H7 (cell line): Measurements from ENCODE around the gene CPT1A. TPM values are rescaled to one million over a fixed set of nuclear protein-coding genes. Genes with fewer than 3 reads are reported as not detected.

Experiments
- DNase-seq: peaks from one replicate; pipeline ENCODE4 v3.0.0; 2012
- H3K27me3 ChIP-seq: 2 replicates; pipeline ENCODE4 v1.6.0; 2011; ENCODE audit warnings: mild to moderate bottlenecking, low read length; ENCODE audit not compliant: control insufficient read depth, insufficient read depth
- H3K36me3 ChIP-seq: replicated peaks from 2 replicates; pipeline ENCODE4 v1.5.1; 2011; ENCODE audit warnings: low read length; ENCODE audit not compliant: control insufficient read depth, insufficient read depth
- H3K4me3 ChIP-seq: 2 replicates; pipeline ENCODE4 v1.5.1; 2011; ENCODE audit warnings: low read depth, mild to moderate bottlenecking, control low read depth, low read length, moderate library complexity; ENCODE audit not compliant: insufficient read depth
- total RNA-seq: library from RNA; depleted of rRNA; stranded (reverse); fragments of >200 nt; shearing (Covaris generic); gene quantifications from 2 replicates; pipeline ENCODE4 v1.2.3, GENCODE V29; 2014

The CPT1A gene
- total RNA-seq, 1 experiment from 2014 or later = 50.0 TPM

DNA sequence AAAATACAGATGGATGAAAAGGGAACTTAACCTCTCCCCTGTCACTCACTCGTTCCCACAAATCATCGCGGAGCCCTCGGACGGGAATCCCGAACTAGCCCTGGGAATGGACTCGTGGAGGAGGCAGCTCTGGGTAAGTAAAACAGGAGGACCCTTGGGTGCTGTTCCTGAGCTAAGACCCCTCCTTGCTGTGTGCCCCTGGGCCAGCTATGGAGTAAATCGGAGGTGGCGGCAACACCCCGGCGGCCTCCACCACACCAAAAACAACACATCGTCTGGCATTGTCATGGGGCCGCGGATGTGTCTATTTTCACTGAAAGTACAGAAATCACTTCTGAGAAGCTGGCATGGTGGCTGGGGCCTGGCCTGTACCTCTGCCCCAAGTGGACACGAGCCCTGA lies 12.1 kb downstream of the CPT1A start:
- no peak for DNase-seq
- Histone ChIP-seq H3K27me3 (no peaks in the 10 kb centered on the region), H3K4me3 (no peak overlapping the region), H3K36me3 (no peaks in the 10 kb centered on the region; the same call in 1 of the 2 replicates)

DNA sequence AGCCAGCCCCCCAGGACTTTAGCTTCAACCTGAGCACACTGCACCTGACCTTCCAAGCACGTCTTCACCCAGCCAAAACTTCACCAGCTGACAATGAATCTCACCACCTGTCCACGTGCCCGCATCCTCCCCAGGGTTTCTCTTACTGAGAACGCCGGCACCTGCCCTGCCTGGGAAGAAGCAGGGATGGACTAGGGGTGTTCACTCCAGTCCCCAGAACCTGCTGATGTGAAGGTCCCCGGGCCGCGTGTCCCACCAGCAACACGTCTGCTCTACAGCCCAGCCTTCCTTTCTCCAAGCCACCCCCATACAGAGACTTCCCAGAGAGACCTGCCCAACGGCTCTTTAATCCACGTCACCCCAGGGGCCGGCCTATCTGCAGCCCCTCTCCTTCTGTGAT lies 12.8 kb downstream of the CPT1A start:
- no peak overlapping the region for H3K4me3 ChIP-seq
- no peaks in the 10 kb centered on the region for H3K27me3 ChIP-seq
- DNase-seq = peak; percentile 34
- no peaks in the 10 kb centered on the region; the same call in 1 of the 2 replicates for H3K36me3 ChIP-seq

DNA sequence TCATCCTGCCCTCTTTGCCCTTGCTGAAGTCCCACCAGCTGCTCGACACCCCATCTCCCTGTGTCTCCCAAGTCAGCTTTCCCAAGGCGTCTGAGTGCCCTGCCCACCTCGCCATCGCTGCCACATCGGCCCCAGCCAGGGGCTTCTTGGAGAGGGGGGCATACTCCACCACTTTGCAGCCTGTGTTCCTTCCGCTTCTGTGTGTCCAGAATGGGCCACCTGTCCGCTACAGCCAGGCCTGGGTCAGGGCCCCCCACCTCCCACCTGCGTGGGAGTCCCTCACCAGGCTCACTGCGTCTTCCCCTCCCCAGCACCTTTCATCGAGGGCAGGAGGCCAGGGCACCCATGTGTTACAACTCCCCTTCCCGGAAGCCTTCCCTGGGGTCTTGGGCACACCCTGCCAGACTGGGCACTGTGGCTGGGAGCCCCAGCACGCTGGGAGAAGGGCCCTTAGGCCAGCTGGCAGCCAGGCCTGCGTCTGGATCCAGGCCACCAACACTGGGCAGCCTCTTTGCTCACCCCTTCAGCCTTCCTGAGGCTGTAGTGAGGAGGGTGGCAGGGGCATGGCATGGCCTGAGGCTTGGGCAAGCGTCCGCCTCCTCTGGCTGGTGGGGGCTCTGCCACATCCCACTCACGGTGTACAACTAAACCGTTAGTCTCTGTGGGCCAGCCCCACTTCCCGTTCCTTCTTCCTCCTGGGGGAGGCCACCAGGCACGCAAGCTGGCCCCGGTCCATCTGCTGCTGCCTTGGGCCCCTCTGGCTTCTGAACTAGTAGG lies 13.4 kb downstream of the CPT1A start:
- H3K27me3 ChIP-seq = no peaks in the 10 kb centered on the region
- DNase-seq = no peak
- H3K4me3 ChIP-seq = no peak overlapping the region
- H3K36me3 ChIP-seq = no peaks in the 10 kb centered on the region; the same call in 1 of the 2 replicates

DNA sequence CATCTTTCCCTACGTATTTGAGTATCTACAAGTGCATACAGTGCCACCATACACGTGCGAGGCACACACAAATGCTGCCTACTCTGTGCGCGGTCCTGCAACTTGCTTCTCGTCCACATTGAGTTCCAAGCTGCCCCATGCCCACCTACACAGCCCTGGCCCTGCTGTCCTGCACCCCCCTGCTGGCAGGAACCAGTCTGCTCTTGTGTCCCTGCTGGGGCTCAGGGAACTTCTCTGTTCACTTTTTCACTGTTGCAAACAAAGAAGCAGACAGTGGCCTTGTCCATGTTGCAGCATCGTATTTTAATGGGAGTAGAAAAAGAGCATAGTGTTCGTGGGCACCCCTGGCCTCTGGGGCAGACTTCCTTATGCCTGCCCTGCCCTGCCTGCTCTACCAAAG lies 14.0 kb downstream of the CPT1A start:
- no peak for DNase-seq
- no peak overlapping the region for H3K4me3 ChIP-seq
- H3K27me3 ChIP-seq = no peaks in the 10 kb centered on the region
- H3K36me3 ChIP-seq = no peaks in the 10 kb centered on the region; the same call in 1 of the 2 replicates

DNA sequence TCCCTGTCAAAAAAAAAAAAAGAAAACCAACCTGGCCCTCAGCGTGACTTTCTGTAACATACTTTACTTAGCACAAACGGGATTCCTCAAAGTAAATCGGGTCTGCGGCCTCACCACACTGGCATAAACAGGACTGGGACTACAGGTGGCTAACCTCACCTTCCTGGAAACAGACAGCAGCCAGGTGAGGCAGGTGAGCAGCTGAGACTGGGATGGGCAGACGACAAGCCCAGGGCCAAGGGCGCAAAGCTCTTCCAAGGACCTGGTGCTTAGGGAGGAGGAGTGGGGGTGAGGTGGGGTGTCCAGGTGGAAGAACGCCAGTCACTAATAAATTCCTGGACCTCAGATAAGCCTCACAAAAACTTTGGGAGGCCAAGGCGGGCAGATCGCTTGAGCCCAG lies 15.0 kb downstream of the CPT1A start:
- no peaks in the 10 kb centered on the region; the same call in 1 of the 2 replicates for H3K36me3 ChIP-seq
- no peak overlapping the region for H3K4me3 ChIP-seq
- DNase-seq = no peak
- H3K27me3 ChIP-seq = no peaks in the 10 kb centered on the region

DNA sequence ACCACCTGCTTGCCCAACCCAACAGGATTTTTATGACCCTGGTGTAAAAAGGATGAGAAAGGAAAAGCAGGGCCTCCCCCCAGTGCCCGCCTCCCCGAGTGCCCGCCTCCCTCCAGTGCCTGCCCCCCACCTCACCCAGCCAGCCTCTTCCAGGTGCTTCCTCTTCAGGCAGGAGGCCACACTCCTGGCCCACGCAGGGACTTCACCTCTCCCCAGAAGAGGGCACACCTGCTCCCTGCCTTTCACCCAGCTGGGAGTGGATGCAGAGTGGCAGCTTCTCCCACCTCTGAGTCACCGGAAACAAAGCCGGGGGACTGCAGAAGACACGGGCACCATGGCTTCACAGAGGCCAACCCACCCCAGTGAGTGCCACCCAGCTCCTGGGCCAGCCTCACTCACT lies 16.1 kb downstream of the CPT1A start:
- no peaks in the 10 kb centered on the region; the same call in 1 of the 2 replicates for H3K36me3 ChIP-seq
- no peak overlapping the region for H3K4me3 ChIP-seq
- DNase-seq = peak; percentile 73

DNA sequence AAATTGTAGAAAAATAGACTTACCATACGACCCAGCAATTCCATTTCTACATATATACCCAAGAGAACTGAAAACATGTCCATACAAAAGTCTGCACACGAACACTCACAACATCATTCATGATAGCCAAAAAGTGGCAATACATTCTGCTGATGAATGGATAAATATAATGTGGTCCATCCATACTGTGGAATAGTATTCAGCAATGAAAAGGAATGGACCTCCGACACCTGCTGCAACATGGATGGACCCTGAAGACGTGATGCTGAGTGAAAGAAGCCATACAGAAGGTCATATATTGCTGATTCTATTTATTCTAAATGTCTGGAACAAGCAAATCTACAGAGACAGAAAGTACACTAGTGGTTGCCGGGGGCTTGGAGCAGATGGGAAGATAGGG lies 19.2 kb downstream of the CPT1A start:
- Histone ChIP-seq H3K4me3 (no peak overlapping the region), H3K27me3 (no peaks in the 10 kb centered on the region), H3K36me3 (no peaks in the 10 kb centered on the region)
- DNase-seq = no peak

More for the DNA sequence above, 16.1 kb downstream of the CPT1A start:
- no peaks in the 10 kb centered on the region for H3K27me3 ChIP-seq

DNA sequence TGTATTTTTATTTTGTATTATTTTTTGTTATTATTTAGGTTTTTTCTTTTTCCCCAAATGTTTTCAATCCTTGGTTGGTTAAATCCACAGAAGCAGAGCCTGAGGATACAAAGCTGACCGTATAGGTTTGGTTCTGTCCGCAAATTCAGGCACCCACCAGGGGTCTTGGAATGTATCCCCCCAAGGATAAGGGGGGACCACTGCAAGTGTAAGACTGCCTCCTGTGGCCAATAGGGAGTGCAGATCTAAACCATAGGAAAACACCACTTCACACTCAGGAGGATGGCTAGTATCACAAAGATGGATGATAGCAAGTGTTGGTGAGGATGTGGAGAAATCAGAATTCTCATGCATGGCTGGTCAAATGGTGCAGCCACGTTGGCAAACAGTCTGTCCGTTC lies 20.0 kb downstream of the CPT1A start:
- Histone ChIP-seq H3K27me3 (no peaks in the 10 kb centered on the region), H3K4me3 (no peak overlapping the region), H3K36me3 (no peaks in the 10 kb centered on the region; the same call in 1 of the 2 replicates)
- DNase-seq = peak; percentile 70

DNA sequence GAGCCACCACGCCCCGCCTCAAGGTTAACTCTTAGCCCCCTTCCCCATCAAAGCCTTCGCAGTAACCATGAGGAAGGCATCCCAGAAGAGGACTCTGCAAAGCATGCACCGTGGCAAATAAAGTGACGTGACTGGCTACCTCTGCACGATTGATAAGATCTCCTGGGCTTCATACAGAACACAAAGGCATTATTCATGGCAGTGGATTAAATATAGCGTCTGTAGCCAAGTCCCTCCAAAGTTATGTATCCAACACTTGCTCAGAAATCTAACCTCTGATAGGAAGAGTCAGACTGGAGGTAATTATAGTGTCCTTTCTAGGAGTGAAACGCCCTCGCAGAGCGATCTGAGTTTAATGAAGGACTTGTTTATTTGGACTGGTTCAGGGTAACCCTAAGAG lies 22.4 kb downstream of the CPT1A start:
- Histone ChIP-seq H3K36me3 (peaks cover 2% of the 10 kb centered on the region), H3K4me3 (no peak overlapping the region), H3K27me3 (no peaks in the 10 kb centered on the region)
- DNase-seq = no peak

DNA sequence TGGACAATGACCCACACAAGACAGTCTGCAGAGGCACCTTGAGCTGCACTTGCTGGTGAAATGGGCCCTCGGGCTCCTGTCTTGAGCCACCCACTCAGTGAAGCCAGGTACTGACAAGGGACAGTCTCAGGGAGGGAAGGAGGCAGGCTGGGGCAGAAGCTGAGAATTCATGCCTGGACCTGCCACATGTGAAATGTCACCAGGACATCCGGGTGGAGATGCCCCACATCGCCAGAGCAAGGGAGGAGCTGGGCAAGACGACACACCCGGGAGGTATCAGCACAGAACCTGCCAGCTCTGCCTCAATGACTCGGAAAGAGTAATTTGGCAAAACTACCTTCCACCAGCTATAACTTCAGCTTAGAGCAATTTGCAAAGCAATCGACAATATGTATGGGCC lies 23.5 kb downstream of the CPT1A start:
- peaks cover 2% of the 10 kb centered on the region for H3K36me3 ChIP-seq
- H3K27me3 ChIP-seq = no peaks in the 10 kb centered on the region
- DNase-seq = no peak
- no peak overlapping the region for H3K4me3 ChIP-seq

DNA sequence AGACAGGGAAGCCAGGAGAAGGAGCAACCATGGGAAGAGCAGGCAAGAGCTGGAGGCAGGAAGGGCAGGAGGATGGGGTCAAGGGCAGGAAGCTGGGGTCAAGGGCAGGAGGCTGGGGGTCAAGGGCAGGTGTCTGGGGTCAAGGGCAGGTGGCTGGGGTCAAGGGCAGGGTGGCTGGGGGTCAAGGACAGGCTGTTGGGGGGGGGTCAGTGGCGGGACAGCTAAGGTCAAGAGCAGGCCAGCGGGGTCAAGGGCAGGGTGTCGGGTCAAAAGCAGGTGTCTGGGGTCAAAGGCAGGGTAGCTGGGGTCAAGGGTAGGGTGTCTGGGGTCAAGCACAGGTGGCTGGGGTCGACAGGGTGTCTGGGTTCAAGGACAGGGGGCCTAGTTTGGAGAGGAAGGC lies 24.2 kb downstream of the CPT1A start:
- H3K4me3 ChIP-seq = no peak overlapping the region
- peaks cover 2% of the 10 kb centered on the region for H3K36me3 ChIP-seq
- DNase-seq = no peak
- no peaks in the 10 kb centered on the region for H3K27me3 ChIP-seq

DNA sequence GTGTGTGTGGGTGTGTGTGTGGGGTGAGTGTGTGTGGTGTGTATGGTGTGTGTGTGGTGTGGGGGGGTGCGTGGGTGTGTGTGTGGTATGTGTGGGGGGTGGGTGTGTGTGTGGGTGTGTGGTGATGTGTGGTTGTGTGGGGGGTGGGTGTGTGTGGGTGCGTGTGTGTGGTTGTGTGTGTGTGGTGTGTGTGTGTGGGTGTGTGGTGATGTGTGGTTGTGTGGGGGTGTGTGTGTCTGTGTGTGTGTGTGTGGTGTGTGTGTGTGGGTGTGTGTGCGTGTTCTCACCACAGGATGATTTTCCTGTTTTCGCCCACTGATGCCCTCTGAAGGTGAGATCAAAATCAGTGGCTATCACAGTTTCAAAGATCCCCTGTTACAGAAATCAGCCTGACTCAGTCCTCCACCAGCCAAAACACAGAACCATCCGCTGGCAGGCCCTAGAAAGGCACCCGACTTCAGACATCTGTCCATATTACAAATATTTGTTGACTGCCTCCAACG lies 24.7 kb downstream of the CPT1A start:
- H3K4me3 ChIP-seq = no peak overlapping the region
- DNase-seq = no peak
- peaks cover 2% of the 10 kb centered on the region for H3K36me3 ChIP-seq
- no peaks in the 10 kb centered on the region for H3K27me3 ChIP-seq

DNA sequence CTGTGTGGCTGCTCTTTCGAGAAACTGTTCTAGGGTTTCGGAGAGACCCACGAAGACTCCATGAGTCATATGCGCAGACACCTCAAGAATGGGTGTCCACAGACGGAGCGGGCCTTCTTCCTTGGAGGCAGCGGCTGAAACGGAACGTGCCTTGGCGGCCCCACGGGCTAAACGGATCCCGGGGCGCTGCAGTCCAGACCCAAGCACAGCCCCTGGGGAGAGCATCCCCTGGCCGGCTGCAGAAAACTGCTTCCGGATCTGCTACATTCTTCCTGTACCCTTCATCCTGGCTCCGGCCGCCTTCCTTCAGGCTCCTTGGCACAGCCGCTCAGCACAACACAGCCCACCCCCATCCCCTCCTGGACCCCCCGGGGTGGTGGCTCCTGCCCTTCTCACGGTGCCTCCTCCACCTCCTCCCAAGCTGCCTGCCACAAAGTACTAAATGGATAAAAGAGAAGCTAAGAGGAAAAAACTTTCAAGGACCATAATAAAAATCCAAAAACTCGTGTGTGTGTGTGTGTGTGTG lies 25.4 kb downstream of the CPT1A start:
- DNase-seq = peak; percentile 78
- Histone ChIP-seq H3K4me3 (no peak overlapping the region), H3K36me3 (peaks cover 3% of the 10 kb centered on the region), H3K27me3 (no peaks in the 10 kb centered on the region)

DNA sequence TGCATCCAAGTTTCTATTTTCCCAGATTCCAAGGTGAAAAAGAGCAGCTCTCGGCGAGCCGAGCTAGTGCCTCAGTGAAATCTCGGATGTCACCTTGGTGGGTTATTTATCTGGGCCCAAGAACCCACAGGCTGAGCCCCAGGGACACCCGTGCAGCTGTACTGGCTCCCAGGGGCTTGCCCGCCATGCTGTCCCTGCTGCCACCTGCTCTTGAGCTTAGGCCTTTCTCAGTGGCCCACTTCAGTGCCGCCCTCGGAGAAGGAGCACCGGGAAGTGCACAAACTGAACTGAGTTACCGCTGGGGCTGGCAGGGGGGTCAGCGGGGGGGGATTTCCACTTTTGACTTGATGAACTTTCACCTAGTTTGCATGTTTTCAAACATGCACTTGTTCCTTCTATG lies 27.9 kb downstream of the CPT1A start:
- DNase-seq = no peak
- H3K4me3 ChIP-seq = no peak overlapping the region
- no peaks in the 10 kb centered on the region for H3K27me3 ChIP-seq
- peaks cover 3% of the 10 kb centered on the region for H3K36me3 ChIP-seq

DNA sequence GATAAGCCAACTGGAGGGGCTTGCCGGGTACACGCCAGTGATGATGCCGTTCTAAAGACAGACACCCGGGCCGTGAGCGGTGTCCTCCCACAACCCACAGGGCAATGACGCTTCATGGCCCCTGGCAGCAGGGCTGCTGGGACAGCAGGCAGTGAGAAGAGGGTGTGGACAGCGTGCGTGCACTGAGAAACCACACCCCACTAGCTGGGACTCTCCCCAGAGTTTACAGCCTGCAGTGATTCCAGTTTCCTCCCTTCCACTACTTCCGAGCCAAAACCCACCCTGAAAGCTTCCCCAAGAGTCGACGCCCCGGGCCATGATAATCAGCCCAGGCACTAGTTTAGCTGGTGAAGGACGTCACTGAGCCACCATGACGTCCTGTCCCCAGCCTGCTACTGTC lies 29.2 kb downstream of the CPT1A start:
- no peak for DNase-seq
- Histone ChIP-seq H3K27me3 (no peaks in the 10 kb centered on the region), H3K4me3 (no peak overlapping the region), H3K36me3 (peaks cover 3% of the 10 kb centered on the region)
